ENCODE measurements around the gene ZBTB4. TPM values are rescaled to one million over a fixed set of nuclear protein-coding genes. Genes with fewer than 3 reads are reported as not detected.
A peak's percentile ranks its signal among the peaks of the same experiment; 100 is the strongest.

Gene ZBTB4
- total and polyA plus RNA-seq, 9 of the 15 experiments (the other 6 are each of a cell fraction or from before 2014, with no cell fraction given), result 0.92 to 6.9 (median 3.3) TPM

- peak within 1 kb of the TSS; percentile 65 for H3K4me2 ChIP-seq (ENCODE audit: insufficient read depth, low read length)
- FAIRE-seq, result peak; percentile 83
- ChIA-PET CTCF (ENCODE audit: low intra/inter-chr PET ratio) (no interaction called here), POLR2A (interaction anchor here (0.6 to 1.7 kb wide), 6 partner anchors 10 to 235 kb away, joined by 3 to 7 read pairs (median 3); partner anchors contain the start of gene POLR2A)
- peak; percentile 94 for ATAC-seq
- intact Hi-C loops (cut with micrococcal nuclease), result no loop called here
- no peaks in the 10 kb centered on the region for H3K79me2 ChIP-seq (ENCODE audit: control insufficient read depth, insufficient read depth, low read length)
- no TSS peak for BruUV-seq (replicated peaks)
- in situ Hi-C loops (cut with MboI), result no loop called here
- peak within 1 kb of the TSS; percentile 30; the same call in 2 of the 3 replicates for H3K27ac ChIP-seq (ENCODE audit: extremely low read depth, low read depth, low read length)
- H3K4me1 ChIP-seq (replicated peaks in 1 of 2; ENCODE audit: control insufficient read depth in 2 of 2, insufficient read depth in 2 of 2, low read length in 2 of 2), result peaks cover 15 to 46% of the 10 kb centered on the region in 2 experiments; a peak in 4 of 5 replicates
- peak; percentile 88 to 90 (median 90) for DNase-seq (ENCODE audit: extremely low read depth in 1 of 4, low spot score in 3 of 4)
- peak within 1 kb of the TSS; percentile 35 for H3K4me3 ChIP-seq
- 10% methylated on average over 22 of the region's 51 CpGs for WGBS (ENCODE audit: insufficient coverage, low coverage, missing lambda C conversion rate)
- peak within 1 kb of the TSS; percentile 41 to 89; a peak in 3 of 4 replicates for H3K9ac ChIP-seq (ENCODE audit: insufficient read depth in 1 of 2, low read depth in 2 of 2, low read length in 2 of 2)
- H3K9me3 ChIP-seq (replicated peaks; ENCODE audit: control insufficient read depth, insufficient read depth, low read depth, low read length), result no peaks in the 10 kb centered on the region
- H4K20me1 ChIP-seq (replicated peaks; ENCODE audit: control insufficient read depth, insufficient read depth, low read length), result no peaks in the 10 kb centered on the region
- H3K9me1 ChIP-seq (ENCODE audit: control insufficient read depth, insufficient read depth, low read length), result peaks cover 3% of the 10 kb centered on the region
- no peaks in the 10 kb centered on the region for H3K36me3 ChIP-seq (ENCODE audit: control insufficient read depth, insufficient read depth, low read length)
- no peaks in the 10 kb centered on the region for H3K27me3 ChIP-seq (ENCODE audit: control insufficient read depth in 2 of 2, insufficient read depth in 2 of 2, low read length in 2 of 2)
- H2AFZ ChIP-seq (ENCODE audit: low read depth, low read length), result peak within 1 kb of the TSS; percentile 86
- TF ChIP-seq TBP (optimal IDR thresholded peaks at IDR 0.05; ENCODE audit: low read depth, low read length) (peak; percentile 31), REST (IDR thresholded peaks at IDR 0.05; ENCODE audit: borderline replicate concordance) (0 out of 2 replicates have a peak, but pooled peaks have one; percentile 34), REST (CRISPR knock-in tag; IDR thresholded peaks at IDR 0.05; ENCODE audit: low read depth) (no peak), ZFX (CRISPR knock-in tag; IDR thresholded peaks at IDR 0.05) (peak; percentile 35), KLF16 (IDR thresholded peaks at IDR 0.05) (no peak), L3MBTL2 (IDR thresholded peaks at IDR 0.05) (0 out of 2 replicates have a peak, but pooled peaks have one; percentile 10)
- TF ChIP-seq, protein P1, sequence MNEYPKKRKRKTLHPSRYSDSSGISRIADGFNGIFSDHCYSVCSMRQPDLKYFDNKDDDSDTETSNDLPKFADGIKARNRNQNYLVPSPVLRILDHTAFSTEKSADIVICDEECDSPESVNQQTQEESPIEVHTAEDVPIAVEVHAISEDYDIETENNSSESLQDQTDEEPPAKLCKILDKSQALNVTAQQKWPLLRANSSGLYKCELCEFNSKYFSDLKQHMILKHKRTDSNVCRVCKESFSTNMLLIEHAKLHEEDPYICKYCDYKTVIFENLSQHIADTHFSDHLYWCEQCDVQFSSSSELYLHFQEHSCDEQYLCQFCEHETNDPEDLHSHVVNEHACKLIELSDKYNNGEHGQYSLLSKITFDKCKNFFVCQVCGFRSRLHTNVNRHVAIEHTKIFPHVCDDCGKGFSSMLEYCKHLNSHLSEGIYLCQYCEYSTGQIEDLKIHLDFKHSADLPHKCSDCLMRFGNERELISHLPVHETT (CRISPR knock-in tag; conservative IDR thresholded peaks at IDR 0.05 in 1 of 2, IDR thresholded peaks at IDR 0.05 in 1 of 2), result no peak
Observed at GRCh38 chr17:7444682-7445618, 34.5 kb downstream of the ZBTB4 start, which contains the start of gene CHRNB1. TSS of gene CHRNB1 (plus strand) at chr17:7445061. CDS start at chr17:7445128, 67 bp downstream.
